Activated naive CD4-positive, alpha-beta T cell treated with anti-CD3 and anti-CD28 coated beads, Interleukin-2, amount 10 ng/mL, durations not matched to agents 5 hours and 36 hours (primary cell): ENCODE data around the gene SIRT1. TPM values are rescaled to one million over a fixed set of nuclear protein-coding genes. Genes with fewer than 3 reads are reported as not detected.

Experiments used
- total RNA-seq, 2 experiments: library from RNA; stranded (reverse); gene quantifications; one replicate each; pipeline ENCODE4 v1.2.3, GENCODE V29; 2021

The SIRT1 gene
- 10 to 100 TPM; 23.5 to 27.6 TPM for total RNA-seq

DNA sequence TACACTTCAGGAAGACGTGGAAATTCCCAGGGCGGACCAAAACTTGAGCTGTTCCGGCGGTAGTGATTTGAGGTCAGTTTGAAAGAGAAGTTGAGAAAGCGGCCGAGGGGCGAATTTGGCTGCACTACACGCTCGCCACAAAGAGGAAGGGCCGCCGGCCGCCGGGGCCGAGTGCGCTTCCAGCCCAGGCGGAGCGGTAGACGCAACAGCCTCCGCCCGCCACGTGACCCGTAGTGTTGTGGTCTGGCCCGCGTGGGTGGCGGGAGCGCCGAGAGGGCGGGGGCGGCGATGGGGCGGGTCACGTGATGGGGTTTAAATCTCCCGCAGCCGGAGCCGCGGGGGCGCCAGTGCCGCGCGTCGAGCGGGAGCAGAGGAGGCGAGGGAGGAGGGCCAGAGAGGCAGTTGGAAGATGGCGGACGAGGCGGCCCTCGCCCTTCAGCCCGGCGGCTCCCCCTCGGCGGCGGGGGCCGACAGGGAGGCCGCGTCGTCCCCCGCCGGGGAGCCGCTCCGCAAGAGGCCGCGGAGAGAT, at the start of gene SIRT1:
Gene SIRT1 (plus strand): TSS at position 344 of the 529 bp plus-strand sequence. CDS start 66 bp downstream, at position 410.

DNA sequence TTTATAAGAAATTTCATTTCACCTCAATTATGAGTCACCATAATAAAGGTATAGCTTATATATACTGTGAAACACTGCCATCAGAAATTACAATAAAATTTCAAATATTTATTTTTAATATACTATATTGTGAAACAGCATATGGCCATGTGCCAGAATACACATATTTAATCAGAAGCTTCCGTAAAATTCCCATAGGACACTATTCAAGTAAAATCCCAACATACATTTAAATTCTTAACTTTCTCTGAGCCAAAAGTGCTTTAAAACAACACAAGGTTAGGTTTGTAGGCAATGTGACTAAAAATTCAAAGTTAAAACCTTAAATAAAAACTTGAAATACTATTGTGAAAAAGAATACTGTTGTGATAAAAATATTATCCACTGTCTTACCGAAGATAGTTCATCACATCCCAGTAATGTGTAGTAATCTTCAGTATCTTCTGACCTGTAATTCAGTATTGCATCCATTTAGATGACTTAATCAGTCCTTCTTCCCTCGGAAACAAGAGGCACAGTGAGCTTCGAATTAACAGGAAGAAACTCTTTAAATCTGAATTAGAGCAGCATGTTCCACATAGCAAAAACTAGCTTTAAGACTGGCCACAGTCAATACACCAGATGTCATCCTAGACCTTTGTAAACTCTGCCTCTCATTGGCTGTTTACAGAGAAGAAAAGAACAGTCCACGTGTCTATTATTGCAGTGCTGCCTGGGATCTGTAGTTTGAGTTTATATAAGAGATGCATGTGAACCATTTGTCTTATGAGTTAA, 46.7 kb upstream of the SIRT1 start, which contains the start of gene DNAJC12:
Gene DNAJC12 (minus strand): TSS at position 648 of the 774 bp plus-strand sequence. CDS start 177 bp downstream, at position 471.

Other genes starting within 250 kb of the SIRT1 start
- under 1 TPM; 0.24 to 0.33 TPM for gene CTNNA3, start 188.5 kb upstream of the SIRT1 start, total RNA-seq
- gene DNAJC12, start 46.5 kb upstream of the SIRT1 start, total RNA-seq: 1 to 10 TPM in 1 of 2 experiments, under 1 TPM in 1; 0.65 to 1.1 TPM
- gene HERC4, start 190.6 kb downstream of the SIRT1 start, total RNA-seq: 10 to 100 TPM; 57.3 to 68.5 TPM
- not detected for gene MYPN, start 224.8 kb downstream of the SIRT1 start, total RNA-seq